Activated CD8-positive, alpha-beta memory T cell treated with anti-CD3 and anti-CD28 coated beads, Interleukin-2, amount 10 ng/mL, durations not matched to agents 7 days and 5 days (primary cell): Measurements from ENCODE around the gene EML6. TPM values are rescaled to one million over a fixed set of nuclear protein-coding genes. Genes with fewer than 3 reads are reported as not detected.
"Not testable (repeated sequence)": the region's sequence is repeated elsewhere in the genome, so short reads cannot be mapped to it uniquely, and the experiment has no call there.

Source experiments
- ATAC-seq: fragments of 150-1000 bp; cut with Tn5 transposase; one replicate; pipeline ENCODE4 v1.10.0; 2021; ENCODE audit warnings: moderate library complexity
- CTCF ChIA-PET: fragments of 350-600 bp; sonication (Branson Sonifier 250); formaldehyde crosslinking; loops from one replicate; lab custom pipeline; 2021; ENCODE audit warnings: antibody characterized with exemption; lab: Charles Lee
- DNase-seq: peaks from one replicate; pipeline ENCODE4 v3.0.0-alpha.2; 2020
- H3K27ac Mint-ChIP-seq: one replicate; pipeline ENCODE4 v1.8.0; 2021; ENCODE audit warnings: mild to moderate bottlenecking, mixed read lengths
- H3K27me3 Mint-ChIP-seq: one replicate; pipeline ENCODE4 v1.8.0; 2021; ENCODE audit warnings: mixed read lengths
- H3K36me3 Mint-ChIP-seq: one replicate; pipeline ENCODE4 v1.8.0; 2021; ENCODE audit warnings: mild to moderate bottlenecking, mixed read lengths
- H3K4me1 Mint-ChIP-seq: one replicate; pipeline ENCODE4 v1.8.0; 2021; ENCODE audit warnings: mixed read lengths
- H3K4me3 Mint-ChIP-seq: one replicate; pipeline ENCODE4 v1.8.0; 2021; ENCODE audit warnings: mild to moderate bottlenecking, moderate library complexity, mixed read lengths
- H3K9me3 Mint-ChIP-seq: one replicate; pipeline ENCODE4 v1.8.0; 2022; ENCODE audit warnings: low read depth, mixed read lengths
- total RNA-seq, 2 experiments: library from RNA; stranded (reverse); gene quantifications; one replicate each; pipeline ENCODE4 v1.2.3, GENCODE V29; 2021

EML6 gene
- total RNA-seq, 2 experiments from 2014 or later: 1.5 to 3.1 TPM

DNA sequence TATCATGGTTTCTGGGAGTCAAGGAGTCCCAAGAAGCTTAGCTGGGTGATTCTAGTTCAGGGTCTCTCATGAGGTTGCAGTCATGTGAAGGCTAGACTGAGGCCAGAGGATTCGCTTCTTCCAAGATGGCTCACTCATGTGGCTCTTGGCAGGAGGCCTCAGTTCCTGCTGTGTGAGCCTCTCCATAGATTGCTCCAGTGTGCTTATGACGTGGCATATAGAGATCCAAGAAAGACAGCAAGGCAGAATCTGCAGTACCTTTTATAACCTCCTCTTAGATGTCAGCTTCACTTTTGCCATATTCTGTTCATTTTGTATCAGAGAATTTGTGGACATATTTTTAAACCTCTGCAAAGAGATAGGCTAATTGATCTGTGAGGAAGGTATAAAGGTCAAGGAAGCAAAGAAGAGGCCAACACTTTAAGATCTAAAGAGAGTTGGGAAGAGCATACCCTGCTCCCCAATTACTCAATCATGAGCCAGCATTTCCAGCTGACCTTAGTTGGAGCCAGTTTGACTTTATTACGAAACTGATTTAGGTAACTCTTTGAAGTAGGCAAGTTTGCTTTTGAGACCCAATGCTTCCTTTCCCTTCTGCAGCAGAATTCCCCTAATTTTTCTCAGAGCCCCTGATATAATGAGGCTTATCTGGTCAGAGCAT, 134.7 kb downstream of the EML6 start:
- no peak for ATAC-seq
- Mint-ChIP-seq H3K4me1 (no peaks in the 10 kb centered on the region), H3K27me3 (no peaks in the 10 kb centered on the region), H3K9me3 (no peaks in the 10 kb centered on the region), H3K27ac (no peak overlapping the region), H3K4me3 (no peak overlapping the region), H3K36me3 (no peaks in the 10 kb centered on the region)
- CTCF ChIA-PET: no interaction called here
- no peak for DNase-seq

GRCh38 chr2:54859416-54859815, 136.0 kb downstream of the EML6 start:
- Mint-ChIP-seq H3K27ac (no peak overlapping the region), H3K4me3 (no peak overlapping the region), H3K4me1 (no peaks in the 10 kb centered on the region), H3K36me3 (no peaks in the 10 kb centered on the region), H3K9me3 (no peaks in the 10 kb centered on the region), H3K27me3 (no peaks in the 10 kb centered on the region)
- CTCF ChIA-PET: no interaction called here
- no peak for DNase-seq
- no peak for ATAC-seq

- DNase-seq (no peak), ATAC-seq (no peak)
- H3K27me3 Mint-ChIP-seq: no peaks in the 10 kb centered on the region
- H3K9me3 Mint-ChIP-seq: no peaks in the 10 kb centered on the region
- H3K4me1 Mint-ChIP-seq: no peaks in the 10 kb centered on the region
- CTCF ChIA-PET: no interaction called here
- no peak overlapping the region for H3K4me3 Mint-ChIP-seq
- no peaks in the 10 kb centered on the region for H3K36me3 Mint-ChIP-seq
- H3K27ac Mint-ChIP-seq: no peak overlapping the region
Measured at GRCh38 chr2:54859997-54860701, 136.7 kb downstream of the EML6 start.

- no peaks in the 10 kb centered on the region for H3K27me3 Mint-ChIP-seq
- CTCF ChIA-PET: interaction anchor here (0.7 kb wide), 1 partner anchor 148 kb away, joined by 3 read pairs; no protein-coding TSS in a partner anchor
- ATAC-seq (no peak), DNase-seq (no peak)
- H3K36me3 Mint-ChIP-seq: no peaks in the 10 kb centered on the region
- no peak overlapping the region for H3K4me3 Mint-ChIP-seq
- peaks cover 6% of the 10 kb centered on the region for H3K4me1 Mint-ChIP-seq
- H3K9me3 Mint-ChIP-seq: no peaks in the 10 kb centered on the region
- no peak overlapping the region for H3K27ac Mint-ChIP-seq
Measured at GRCh38 chr2:54862229-54862628, 138.8 kb downstream of the EML6 start.

DNA sequence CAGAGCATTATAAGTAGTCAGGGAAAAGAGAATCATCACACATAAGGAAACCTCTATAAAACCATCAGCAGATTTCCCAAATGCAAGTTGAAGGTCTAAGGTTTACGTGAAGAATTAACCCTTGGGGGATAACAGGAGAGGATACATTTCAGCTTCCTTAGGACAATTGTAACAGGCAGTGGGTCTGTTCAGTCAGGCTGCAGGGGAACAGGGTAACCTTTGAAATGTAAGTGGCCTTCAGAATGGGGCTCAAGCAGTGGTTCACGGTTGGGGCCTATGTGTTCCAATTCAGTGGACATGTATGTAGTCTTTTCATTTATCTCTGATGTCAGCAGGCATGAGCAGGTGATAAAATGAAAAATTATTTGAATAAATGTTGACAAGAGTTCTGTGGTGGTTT, 139.3 kb downstream of the EML6 start:
- peaks cover 11% of the 10 kb centered on the region for H3K4me1 Mint-ChIP-seq
- H3K27ac Mint-ChIP-seq: no peak overlapping the region
- H3K27me3 Mint-ChIP-seq: no peaks in the 10 kb centered on the region
- DNase-seq: no peak
- no peaks in the 10 kb centered on the region for H3K9me3 Mint-ChIP-seq
- H3K4me3 Mint-ChIP-seq: no peak overlapping the region
- H3K36me3 Mint-ChIP-seq: no peaks in the 10 kb centered on the region
- CTCF ChIA-PET: interaction anchor here (0.7 kb wide), 1 partner anchor 147 kb away, joined by 3 read pairs; no protein-coding TSS in a partner anchor
- no peak for ATAC-seq

DNA sequence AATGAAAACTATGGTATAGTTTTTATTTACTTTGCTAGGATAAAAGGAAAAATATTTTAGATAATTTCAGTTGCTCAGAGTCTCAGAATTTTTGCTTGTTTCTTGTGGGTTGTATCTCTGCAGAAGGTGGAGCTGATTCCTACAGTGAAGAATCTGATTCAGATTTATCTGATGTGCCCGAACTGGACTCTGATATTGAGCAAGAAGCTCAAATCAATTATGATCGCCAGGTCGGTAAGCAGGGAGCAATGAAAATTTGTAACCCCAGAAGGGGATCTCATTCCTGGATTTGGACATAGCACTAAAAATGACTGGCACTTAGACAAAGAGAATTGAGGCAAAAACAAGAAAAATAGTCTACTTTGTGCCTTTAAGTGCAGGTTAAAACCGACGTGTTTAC, 140.2 kb downstream of the EML6 start:
- no peaks in the 10 kb centered on the region for H3K9me3 Mint-ChIP-seq
- no peaks in the 10 kb centered on the region for H3K27me3 Mint-ChIP-seq
- H3K4me3 Mint-ChIP-seq: no peak overlapping the region
- H3K36me3 Mint-ChIP-seq: no peaks in the 10 kb centered on the region
- peaks cover 12% of the 10 kb centered on the region for H3K4me1 Mint-ChIP-seq
- no peak overlapping the region for H3K27ac Mint-ChIP-seq
- no peak for ATAC-seq
- DNase-seq: no peak
- CTCF ChIA-PET: no interaction called here

DNA sequence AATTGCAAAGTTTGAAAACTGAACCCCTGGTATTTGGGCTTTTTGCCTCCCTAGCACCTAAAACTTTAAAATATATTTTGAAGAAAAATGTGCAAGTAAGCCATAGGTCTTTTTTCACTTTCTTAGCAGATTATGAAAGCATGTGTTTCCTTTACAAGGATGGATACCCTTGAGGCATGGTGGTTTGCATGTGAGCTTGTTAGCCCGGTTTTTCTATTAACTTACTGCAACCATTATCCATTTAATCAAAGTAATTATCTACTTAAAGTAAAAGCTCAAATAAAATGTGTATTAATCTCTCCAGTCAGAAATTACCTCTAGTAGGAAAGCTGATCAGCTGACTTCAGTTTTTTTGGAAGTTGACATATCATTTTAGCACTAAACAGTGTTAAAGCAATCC, 140.6 kb downstream of the EML6 start:
- H3K27ac Mint-ChIP-seq: no peak overlapping the region
- CTCF ChIA-PET: no interaction called here
- H3K4me3 Mint-ChIP-seq: no peak overlapping the region
- H3K9me3 Mint-ChIP-seq: no peaks in the 10 kb centered on the region
- no peaks in the 10 kb centered on the region for H3K36me3 Mint-ChIP-seq
- no peaks in the 10 kb centered on the region for H3K27me3 Mint-ChIP-seq
- H3K4me1 Mint-ChIP-seq: peaks cover 12% of the 10 kb centered on the region
- ATAC-seq (no peak), DNase-seq (no peak)

GRCh38 chr2:54864727-54865126, 141.3 kb downstream of the EML6 start:
- H3K9me3 Mint-ChIP-seq: no peaks in the 10 kb centered on the region
- ATAC-seq (no peak), DNase-seq (no peak)
- no peak overlapping the region for H3K27ac Mint-ChIP-seq
- peaks cover 12% of the 10 kb centered on the region for H3K4me1 Mint-ChIP-seq
- no peaks in the 10 kb centered on the region for H3K36me3 Mint-ChIP-seq
- no peaks in the 10 kb centered on the region for H3K27me3 Mint-ChIP-seq
- CTCF ChIA-PET: no interaction called here
- no peak overlapping the region for H3K4me3 Mint-ChIP-seq

GRCh38 chr2:54866179-54866578, 142.7 kb downstream of the EML6 start:
- no peak for ATAC-seq
- CTCF ChIA-PET: no interaction called here
- H3K4me1 Mint-ChIP-seq: peaks cover 12% of the 10 kb centered on the region
- H3K4me3 Mint-ChIP-seq: no peak overlapping the region
- DNase-seq: no peak
- no peak overlapping the region for H3K27ac Mint-ChIP-seq
- H3K27me3 Mint-ChIP-seq: no peaks in the 10 kb centered on the region
- H3K36me3 Mint-ChIP-seq: no peaks in the 10 kb centered on the region
- H3K9me3 Mint-ChIP-seq: no peaks in the 10 kb centered on the region

GRCh38 chr2:54866868-54867267, 143.4 kb downstream of the EML6 start:
- Mint-ChIP-seq H3K27me3 (no peaks in the 10 kb centered on the region), H3K36me3 (no peaks in the 10 kb centered on the region), H3K4me1 (peaks cover 12% of the 10 kb centered on the region), H3K27ac (no peak overlapping the region), H3K9me3 (no peaks in the 10 kb centered on the region), H3K4me3 (no peak overlapping the region)
- DNase-seq: no peak
- CTCF ChIA-PET: no interaction called here
- no peak for ATAC-seq

DNA sequence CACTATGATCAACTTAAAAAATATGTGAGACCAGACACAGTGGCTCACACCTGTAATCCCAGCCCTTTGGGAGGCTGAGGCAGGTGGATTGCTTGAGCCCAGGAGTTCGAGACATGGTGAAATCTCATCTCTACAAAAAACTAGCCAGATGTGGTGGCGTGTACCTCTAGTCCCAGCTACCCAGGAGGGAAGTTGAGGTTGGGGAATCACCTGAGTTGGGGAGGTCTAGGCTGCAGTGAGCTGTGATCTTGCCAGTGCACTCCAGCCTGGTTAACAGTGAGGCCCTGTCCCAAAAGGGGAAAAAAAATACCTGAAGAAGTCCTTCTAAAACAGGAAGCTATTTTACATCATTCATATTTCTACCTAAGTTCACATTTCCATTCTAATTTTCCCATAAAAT, 144.0 kb downstream of the EML6 start:
- DNase-seq (no peak), ATAC-seq (no peak)
- Mint-ChIP-seq H3K27ac (no peak overlapping the region), H3K4me1 (peaks cover 12% of the 10 kb centered on the region), H3K4me3 (no peak overlapping the region), H3K36me3 (no peaks in the 10 kb centered on the region), H3K9me3 (no peaks in the 10 kb centered on the region), H3K27me3 (no peaks in the 10 kb centered on the region)
- CTCF ChIA-PET: no interaction called here

DNA sequence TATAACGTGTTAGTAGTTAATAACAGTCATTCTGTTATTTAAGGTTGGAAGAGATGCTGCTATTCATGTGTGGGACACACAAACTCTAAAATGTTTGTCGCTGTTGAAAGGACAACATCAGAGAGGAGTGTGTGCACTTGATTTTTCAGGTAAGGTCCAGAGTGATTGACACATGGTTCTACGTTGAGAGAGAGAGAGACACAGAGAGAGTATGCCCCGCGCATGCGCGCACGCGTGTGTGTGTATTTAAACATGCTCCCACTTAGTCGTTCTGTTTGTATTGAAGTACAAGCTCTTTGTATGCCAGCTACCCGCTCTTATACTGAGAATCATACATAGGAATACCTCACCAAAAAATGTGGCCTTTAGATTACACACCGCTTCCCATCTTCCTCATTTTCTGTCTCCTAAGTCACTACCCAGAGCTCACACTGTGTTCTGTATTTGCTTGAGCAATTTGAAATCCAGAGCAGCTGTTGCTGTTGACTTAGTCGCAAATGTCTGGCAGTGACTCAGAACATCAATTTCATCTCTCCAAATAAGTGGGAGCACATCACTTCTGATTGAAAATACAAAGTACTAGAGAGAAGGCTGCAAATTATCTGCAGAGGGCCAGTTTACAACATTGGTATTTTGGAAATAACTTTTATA, 148.1 kb downstream of the EML6 start:
- CTCF ChIA-PET: no interaction called here
- Mint-ChIP-seq H3K4me3 (no peak overlapping the region), H3K27me3 (no peaks in the 10 kb centered on the region), H3K36me3 (no peaks in the 10 kb centered on the region), H3K9me3 (no peaks in the 10 kb centered on the region), H3K4me1 (peaks cover 12% of the 10 kb centered on the region), H3K27ac (no peak overlapping the region)
- DNase-seq (no peak), ATAC-seq (no peak)

DNA sequence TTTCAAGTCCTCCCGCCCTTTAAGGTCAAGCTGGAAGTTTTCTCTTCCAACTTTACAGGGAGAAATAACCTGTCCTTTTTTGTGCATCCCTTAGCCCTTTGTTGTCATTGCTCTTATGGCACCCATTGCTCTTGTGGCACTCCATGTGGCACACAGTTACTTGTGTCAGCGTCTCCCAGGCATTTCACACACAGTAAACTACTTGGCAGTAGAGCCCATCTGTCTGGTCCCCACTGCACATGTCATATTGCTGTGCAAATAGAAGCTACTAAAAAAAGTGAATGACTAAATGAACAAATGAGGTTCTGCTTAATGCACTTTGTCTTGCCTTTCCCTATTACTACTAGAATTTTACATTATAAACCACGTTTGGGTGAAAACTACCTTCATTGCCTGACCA, 149.3 kb downstream of the EML6 start:
- no peak for DNase-seq
- ATAC-seq: no peak
- Mint-ChIP-seq H3K4me3 (no peak overlapping the region), H3K9me3 (no peaks in the 10 kb centered on the region), H3K27me3 (no peaks in the 10 kb centered on the region), H3K36me3 (no peaks in the 10 kb centered on the region), H3K27ac (no peak overlapping the region), H3K4me1 (peaks cover under 1% of the 10 kb centered on the region)
- CTCF ChIA-PET: no interaction called here

DNA sequence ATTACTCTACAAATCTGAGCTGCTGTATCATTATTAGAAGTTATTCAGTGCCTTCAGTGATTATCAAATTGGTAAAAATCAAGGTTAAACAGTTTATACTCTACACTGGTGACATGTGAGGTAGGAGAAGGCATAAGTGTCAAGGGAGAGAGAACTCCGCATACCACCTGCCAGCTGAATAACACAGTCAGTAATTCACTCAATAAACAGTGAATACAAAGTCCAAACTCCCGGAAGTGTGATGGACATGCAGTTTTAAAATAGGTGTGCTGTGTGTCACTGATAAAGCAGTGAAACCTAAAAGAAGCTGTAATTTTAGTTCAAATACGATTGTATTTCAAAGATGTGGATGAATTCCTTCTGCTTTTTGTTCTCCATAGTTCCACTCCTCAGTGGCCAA, 149.8 kb downstream of the EML6 start:
- H3K9me3 Mint-ChIP-seq, DNase-seq, H3K27me3 Mint-ChIP-seq, H3K36me3 Mint-ChIP-seq, H3K4me3 Mint-ChIP-seq, H3K4me1 Mint-ChIP-seq, H3K27ac Mint-ChIP-seq, CTCF ChIA-PET, ATAC-seq: not testable (repeated sequence)
